Uterus (tissue), 4 donors: ENCODE results near the gene ZIC1. TPM values are rescaled to one million over a fixed set of nuclear protein-coding genes. Genes with fewer than 3 reads are reported as not detected.

ENCODE experiments used
- DNase-seq, 2 donors: peaks; one replicate each; pipeline ENCODE4 v3.0.0-alpha.2; 2019 to 2020
- H3K27ac ChIP-seq, 2 donors: fragments of 200-600 bp; sonication (generic); 1 replicate in 1 of 2; 2 replicates in 1 of 2; pipeline ENCODE4 v1.5.1; 2016 to 2018
- H3K27me3 ChIP-seq, 2 donors: fragments of 200-600 bp; sonication (generic); one replicate each; pipeline ENCODE4 v1.5.1; 2018 to 2019; ENCODE audit warnings: control low read depth in 1 of 2
- H3K36me3 ChIP-seq, 2 donors: fragments of 200-600 bp; sonication (generic); one replicate each; pipeline ENCODE4 v1.5.1; 2019; ENCODE audit warnings: control low read depth in 1 of 2
- H3K4me1 ChIP-seq, 2 donors: fragments of 200-600 bp; sonication (generic); one replicate each; pipeline ENCODE4 v1.5.1; 2018 to 2019; ENCODE audit warnings: control low read depth in 1 of 2
- H3K4me3 ChIP-seq, 2 donors: fragments of 200-600 bp; sonication (generic); 1 replicate in 1 of 2; 2 replicates in 1 of 2; pipeline ENCODE4 v1.5.1; 2018 to 2019; ENCODE audit warnings: mild to moderate bottlenecking in 1 of 2
- H3K9me3 ChIP-seq, 2 donors: fragments of 200-600 bp; sonication (generic); one replicate each; pipeline ENCODE4 v1.5.1; 2019; ENCODE audit warnings: control low read depth in 1 of 2
- CTCF ChIP-seq, 4 experiments: fragments of 200-600 bp in 2 of 4; fragments of 450-650 bp in 2 of 4; sonication (generic) in 2 of 4; IDR thresholded peaks; one replicate each; pipeline ENCODE4 v1.5.1; 2016 to 2019; ENCODE audit warnings: antibody characterized with exemption in 4 of 4, mild to moderate bottlenecking in 2 of 4, moderate library complexity in 1 of 4
- POLR2A ChIP-seq, 2 donors: fragments of 450-650 bp; IDR thresholded peaks; one replicate each; pipeline ENCODE4 v1.6.1; 2016; ENCODE audit warnings: antibody characterized with exemption in 2 of 2, mild to moderate bottlenecking in 1 of 2, moderate library complexity in 1 of 2
- intact Hi-C: fragments of 100-400 bp; cut with DNase I; formaldehyde crosslinking; loops from one replicate; pipeline ENCODE4 v1.15.1; 2023; ENCODE audit warnings: low total_unique reads
- total RNA-seq, 4 donors: library from RNA; depleted of rRNA in 3 of 4; stranded (reverse); fragments of >200 nt in 3 of 4; gene quantifications; one replicate each; pipeline versions ENCODE4 v1.1.0 to v1.2.4, GENCODE V29; 2014 to 2023
- donor health status: DM: yes; HTN: yes; CAD: no.

ZIC1 gene
- total RNA-seq, 4 donors from 2014 or later, result not detected

GRCh38 chr3:147404800-147405230, 4.3 kb upstream of the ZIC1 start:
- H3K27me3 ChIP-seq, result peaks cover 19 to 76% of the 10 kb centered on the region in 2 donors
- no peak overlapping the region for H3K27ac ChIP-seq
- H3K9me3 ChIP-seq, result no peaks in the 10 kb centered on the region
- H3K36me3 ChIP-seq, result no peaks in the 10 kb centered on the region
- H3K4me3 ChIP-seq, result no peak overlapping the region
- no peaks in the 10 kb centered on the region for H3K4me1 ChIP-seq
- TF ChIP-seq CTCF (IDR thresholded peaks at IDR 0.05) (no peak), POLR2A (IDR thresholded peaks at IDR 0.05) (no peak)
- DNase-seq, result no peak
- intact Hi-C loops, result no loop called here

GRCh38 chr3:147405231-147406027, 3.7 kb upstream of the ZIC1 start:
- peaks cover 25 to 79% of the 10 kb centered on the region in 2 donors for H3K27me3 ChIP-seq
- intact Hi-C loops, result no loop called here

DNA sequence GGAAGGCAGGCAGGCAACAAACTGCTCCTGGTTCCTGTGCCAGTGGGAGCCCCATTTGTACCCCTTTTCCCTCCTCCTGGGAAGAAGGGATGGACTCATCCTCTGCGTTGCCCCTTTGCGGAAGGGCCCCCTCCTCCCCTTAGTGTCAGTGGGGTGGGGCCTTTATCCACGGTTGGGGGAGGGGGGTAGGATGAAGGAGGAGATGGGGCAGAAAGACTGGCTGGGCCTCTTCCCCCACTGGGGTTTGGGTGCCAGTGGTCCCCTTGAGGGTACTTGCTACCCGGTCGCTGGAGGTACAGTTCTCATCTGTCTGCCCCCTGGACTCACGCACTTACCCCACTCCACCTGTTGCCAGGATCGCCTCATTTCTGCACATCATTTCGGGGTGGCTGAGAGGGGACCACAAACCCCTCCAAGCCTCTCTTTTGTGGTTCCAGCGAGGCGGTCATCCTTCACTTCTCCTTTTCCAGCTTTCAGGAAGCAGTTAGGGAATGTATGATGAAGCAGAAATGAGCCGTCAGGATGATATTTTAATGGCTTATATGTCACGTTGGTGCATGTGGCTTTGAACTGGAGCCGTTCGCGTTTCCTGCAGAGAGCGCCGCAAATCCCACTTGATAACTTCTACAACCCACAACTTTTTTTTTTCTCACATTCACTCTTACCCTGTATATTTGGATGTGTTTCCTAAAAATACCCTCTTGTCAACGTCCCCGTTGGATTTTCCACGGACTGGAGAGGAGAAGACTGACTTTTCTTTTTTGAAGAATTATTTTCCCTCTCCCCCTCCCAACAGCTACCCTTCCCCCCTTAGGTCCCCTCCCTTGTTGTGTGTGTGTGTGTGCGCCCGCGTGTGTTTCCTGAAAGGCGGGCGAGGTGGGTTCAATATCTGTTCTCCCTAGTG, 2.9 kb upstream of the ZIC1 start, which contains the start of gene ZIC4:
ZIC4 (minus strand) TSS at position 516 of the 904 bp plus-strand sequence. CDS start 3,746 bp downstream, outside the sequence.
- Histone ChIP-seq H3K4me3 (no peak within 1 kb of the TSS), H3K27me3 (peaks cover 29 to 79% of the 10 kb centered on the region in 2 donors), H3K36me3 (no peaks in the 10 kb centered on the region), H3K9me3 (no peaks in the 10 kb centered on the region), H3K4me1 (peaks cover 0 to 14% of the 10 kb centered on the region in 2 donors), H3K27ac (no peak within 1 kb of the TSS)
- TF ChIP-seq CTCF (IDR thresholded peaks at IDR 0.05), result no peak
- TF ChIP-seq POLR2A (IDR thresholded peaks at IDR 0.05), result no peak
- intact Hi-C loops, result no loop called here
- no peak for DNase-seq

More at GRCh38 chr3:147405231-147406027, 3.7 kb upstream of the ZIC1 start:
- Histone ChIP-seq H3K4me1 (peaks cover 0 to 5% of the 10 kb centered on the region in 2 donors), H3K27ac (no peak overlapping the region), H3K4me3 (no peak overlapping the region), H3K9me3 (no peaks in the 10 kb centered on the region), H3K36me3 (no peaks in the 10 kb centered on the region)
- no peak for DNase-seq
- TF ChIP-seq CTCF (IDR thresholded peaks at IDR 0.05) (no peak), POLR2A (IDR thresholded peaks at IDR 0.05) (no peak)

- peaks cover 29 to 81% of the 10 kb centered on the region in 2 donors for H3K27me3 ChIP-seq
- H3K27ac ChIP-seq, result no peak overlapping the region
- TF ChIP-seq POLR2A (IDR thresholded peaks at IDR 0.05) (no peak), CTCF (IDR thresholded peaks at IDR 0.05) (no peak)
- no peaks in the 10 kb centered on the region for H3K36me3 ChIP-seq
- H3K4me1 ChIP-seq, result peaks cover 0 to 15% of the 10 kb centered on the region in 2 donors
- H3K4me3 ChIP-seq, result no peak overlapping the region
- no peak for DNase-seq
- intact Hi-C loops, result no loop called here
- H3K9me3 ChIP-seq, result no peaks in the 10 kb centered on the region
Measured at GRCh38 chr3:147407114-147407497, 2.1 kb upstream of the ZIC1 start.
